ENCODE data around the gene CERS4.
"Not testable (repeated sequence)": the region's sequence is repeated elsewhere in the genome, so short reads cannot be mapped to it uniquely, and the experiment has no call there.

CERS4 gene

GRCh38 chr19:8254286-8255001, 45.3 kb downstream of the CERS4 start:
- no peak for TF ChIP-seq JUND (IDR thresholded peaks at IDR 0.05; ENCODE audit: low read depth)
- DNase-seq (ENCODE audit: low read depth in 1 of 2, low spot score in 1 of 2) = no peak
- in situ Hi-C loops (cut with HindIII; ENCODE audit: low pct_unique_long_range_greater_than_20kb, low sequenced_read_pairs) = no loop called here

DNA sequence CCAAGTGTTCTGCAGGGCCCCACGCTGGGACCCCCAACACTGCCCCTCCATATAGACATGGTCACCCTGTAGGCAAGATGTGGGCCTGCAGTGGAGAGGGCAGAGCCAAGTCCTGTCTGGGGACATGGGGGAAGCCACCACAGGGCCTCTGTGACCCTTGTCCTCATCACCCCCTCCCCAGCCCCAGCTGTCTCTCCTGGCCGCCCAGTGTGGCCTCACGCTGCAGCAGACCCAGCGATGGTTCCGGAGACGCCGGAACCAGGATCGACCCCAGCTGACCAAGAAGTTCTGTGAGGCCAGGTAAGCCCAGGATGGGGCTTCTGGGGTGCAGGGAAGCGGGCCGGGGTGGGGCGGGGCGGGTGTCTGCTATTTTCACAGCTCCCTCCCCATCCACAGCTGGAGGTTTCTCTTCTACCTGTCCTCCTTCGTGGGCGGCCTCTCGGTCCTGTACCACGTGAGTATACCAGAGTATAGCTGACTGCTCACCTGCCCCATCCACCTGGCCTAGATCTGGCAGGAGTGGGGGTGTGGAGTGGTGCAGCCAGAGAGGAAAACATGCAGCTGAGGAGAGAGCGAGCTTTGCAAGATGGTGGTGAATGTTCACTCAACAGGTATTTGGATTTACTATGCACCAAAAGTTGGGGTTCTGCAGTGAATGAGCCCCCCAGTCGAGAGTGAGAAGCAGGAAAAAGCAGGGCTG, 46.4 kb downstream of the CERS4 start:
- no peak for DNase-seq (ENCODE audit: low read depth in 1 of 2, low spot score in 1 of 2)
- in situ Hi-C loops (cut with HindIII; ENCODE audit: low pct_unique_long_range_greater_than_20kb, low sequenced_read_pairs) = no loop called here
- no peak for TF ChIP-seq JUND (IDR thresholded peaks at IDR 0.05; ENCODE audit: low read depth)

DNA sequence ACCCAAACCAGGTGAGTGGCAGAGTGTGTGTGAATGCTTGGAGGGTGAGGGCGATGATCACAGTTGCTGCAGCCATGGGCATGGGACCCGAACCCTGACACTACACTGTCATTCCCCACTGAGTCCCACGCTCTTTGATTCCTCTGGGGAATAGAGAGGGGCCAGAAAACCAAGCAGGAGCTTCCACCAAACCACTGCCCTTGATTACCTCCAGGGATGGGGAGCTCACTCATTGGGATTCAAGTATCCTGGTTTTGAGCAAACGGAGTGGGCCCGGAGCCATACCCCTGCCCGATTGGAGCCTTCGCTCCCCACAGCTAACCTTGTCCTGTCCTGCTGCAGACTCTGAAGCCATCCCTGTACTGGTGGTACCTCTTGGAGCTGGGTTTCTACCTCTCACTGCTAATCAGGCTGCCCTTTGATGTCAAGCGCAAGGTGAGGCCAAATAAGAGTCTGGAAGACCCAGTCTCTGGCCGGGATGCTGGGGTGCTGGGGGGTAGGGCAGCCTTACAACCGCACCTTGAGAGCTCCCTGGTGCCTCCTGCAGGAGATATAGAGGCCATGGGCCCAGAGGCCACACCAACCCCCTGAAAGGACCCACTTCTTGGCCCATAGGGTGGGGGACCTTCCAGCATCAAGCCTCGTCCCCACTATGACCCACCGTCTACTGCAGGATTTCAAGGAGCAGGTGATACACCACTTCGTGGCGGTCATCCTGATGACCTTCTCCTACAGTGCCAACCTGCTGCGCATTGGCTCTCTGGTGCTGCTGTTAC, 47.3 kb downstream of the CERS4 start:
- in situ Hi-C loops (cut with HindIII; ENCODE audit: low pct_unique_long_range_greater_than_20kb, low sequenced_read_pairs) = no loop called here
- no peak for TF ChIP-seq JUND (IDR thresholded peaks at IDR 0.05; ENCODE audit: low read depth)
- DNase-seq (ENCODE audit: low read depth in 1 of 2, low spot score in 1 of 2) = no peak

- in situ Hi-C loops (cut with HindIII; ENCODE audit: low pct_unique_long_range_greater_than_20kb, low sequenced_read_pairs) = no loop called here
- no peak for TF ChIP-seq JUND (IDR thresholded peaks at IDR 0.05; ENCODE audit: low read depth)
- no peak for DNase-seq (ENCODE audit: low read depth in 1 of 2, low spot score in 1 of 2)
Observed at GRCh38 chr19:8257052-8257443, 47.9 kb downstream of the CERS4 start.

- DNase-seq (ENCODE audit: low read depth in 1 of 2, low spot score in 1 of 2) = no peak
- in situ Hi-C loops (cut with HindIII; ENCODE audit: low pct_unique_long_range_greater_than_20kb, low sequenced_read_pairs) = no loop called here
Observed at GRCh38 chr19:8259142-8259921, 50.2 kb downstream of the CERS4 start.

GRCh38 chr19:8259922-8260247, 50.7 kb downstream of the CERS4 start:
- DNase-seq (ENCODE audit: low read depth in 1 of 2, low spot score in 1 of 2) = no peak
- in situ Hi-C loops (cut with HindIII; ENCODE audit: low pct_unique_long_range_greater_than_20kb, low sequenced_read_pairs) = no loop called here
- TF ChIP-seq JUND (IDR thresholded peaks at IDR 0.05; ENCODE audit: low read depth) = no peak

More at GRCh38 chr19:8259142-8259921, 50.2 kb downstream of the CERS4 start:
- no peak for TF ChIP-seq JUND (IDR thresholded peaks at IDR 0.05; ENCODE audit: low read depth)

GRCh38 chr19:8261347-8261746, 52.2 kb downstream of the CERS4 start:
- no peak for DNase-seq (ENCODE audit: low read depth in 1 of 2, low spot score in 1 of 2)
- in situ Hi-C loops (cut with HindIII; ENCODE audit: low pct_unique_long_range_greater_than_20kb, low sequenced_read_pairs) = no loop called here
- no peak for TF ChIP-seq JUND (IDR thresholded peaks at IDR 0.05; ENCODE audit: low read depth)

DNA sequence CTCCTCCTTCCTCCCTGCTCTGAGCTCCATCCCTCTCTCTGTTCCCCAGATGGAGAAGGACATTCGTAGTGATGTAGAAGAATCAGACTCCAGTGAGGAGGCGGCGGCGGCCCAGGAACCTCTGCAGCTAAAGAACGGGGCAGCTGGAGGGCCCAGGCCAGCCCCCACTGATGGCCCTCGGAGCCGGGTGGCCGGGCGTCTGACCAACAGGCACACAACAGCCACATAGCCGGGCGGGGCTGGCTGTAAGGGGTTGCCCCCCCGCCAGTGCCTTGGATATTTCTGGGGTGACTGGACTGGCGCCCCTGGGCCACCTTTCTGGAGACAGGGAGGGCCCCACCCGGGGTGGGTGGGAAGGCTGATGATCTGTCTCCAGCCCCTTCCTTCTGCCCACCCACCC, 52.7 kb downstream of the CERS4 start:
- TF ChIP-seq JUND (IDR thresholded peaks at IDR 0.05; ENCODE audit: low read depth) = no peak
- DNase-seq (ENCODE audit: low read depth in 1 of 2, low spot score in 1 of 2) = no peak
- in situ Hi-C loops (cut with HindIII; ENCODE audit: low pct_unique_long_range_greater_than_20kb, low sequenced_read_pairs) = no loop called here

DNA sequence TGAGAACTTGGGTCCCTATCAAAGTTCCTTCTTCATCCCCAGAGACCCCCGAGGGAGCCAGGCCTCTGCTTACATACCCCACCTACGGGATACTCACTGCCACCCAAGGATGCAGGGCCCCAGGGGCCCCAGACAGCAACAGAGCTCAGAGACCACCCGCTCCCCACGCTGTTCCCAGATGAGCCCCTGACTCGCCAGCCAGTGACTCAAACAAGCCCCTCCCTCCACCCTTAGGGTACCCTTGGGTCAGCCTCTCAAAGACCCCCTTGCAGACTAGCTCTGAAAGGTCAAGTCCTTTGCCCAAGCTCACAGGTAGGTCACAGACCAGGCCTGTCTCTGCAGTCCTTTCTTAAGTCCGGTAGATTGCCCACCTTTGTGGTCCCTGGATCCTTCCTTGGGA, 53.3 kb downstream of the CERS4 start:
- no peak for TF ChIP-seq JUND (IDR thresholded peaks at IDR 0.05; ENCODE audit: low read depth)
- DNase-seq (ENCODE audit: low read depth in 1 of 2, low spot score in 1 of 2) = no peak
- in situ Hi-C loops (cut with HindIII; ENCODE audit: low pct_unique_long_range_greater_than_20kb, low sequenced_read_pairs) = no loop called here

GRCh38 chr19:8264248-8264647, 55.1 kb downstream of the CERS4 start:
- DNase-seq (ENCODE audit: low read depth in 1 of 2, low spot score in 1 of 2); in situ Hi-C loops (cut with HindIII; ENCODE audit: low pct_unique_long_range_greater_than_20kb, low sequenced_read_pairs): not testable (repeated sequence)

- DNase-seq (ENCODE audit: low read depth in 1 of 2, low spot score in 1 of 2) = no peak
- in situ Hi-C loops (cut with HindIII; ENCODE audit: low pct_unique_long_range_greater_than_20kb, low sequenced_read_pairs) = no loop called here
- no peak for TF ChIP-seq JUND (IDR thresholded peaks at IDR 0.05; ENCODE audit: low read depth)
Observed at GRCh38 chr19:8265872-8266271, 56.7 kb downstream of the CERS4 start.

- in situ Hi-C loops (cut with HindIII; ENCODE audit: low pct_unique_long_range_greater_than_20kb, low sequenced_read_pairs) = no loop called here
- no peak for DNase-seq (ENCODE audit: low read depth in 1 of 2, low spot score in 1 of 2)
- TF ChIP-seq JUND (IDR thresholded peaks at IDR 0.05; ENCODE audit: low read depth) = no peak
Observed at GRCh38 chr19:8269724-8270123, 60.6 kb downstream of the CERS4 start.

DNA sequence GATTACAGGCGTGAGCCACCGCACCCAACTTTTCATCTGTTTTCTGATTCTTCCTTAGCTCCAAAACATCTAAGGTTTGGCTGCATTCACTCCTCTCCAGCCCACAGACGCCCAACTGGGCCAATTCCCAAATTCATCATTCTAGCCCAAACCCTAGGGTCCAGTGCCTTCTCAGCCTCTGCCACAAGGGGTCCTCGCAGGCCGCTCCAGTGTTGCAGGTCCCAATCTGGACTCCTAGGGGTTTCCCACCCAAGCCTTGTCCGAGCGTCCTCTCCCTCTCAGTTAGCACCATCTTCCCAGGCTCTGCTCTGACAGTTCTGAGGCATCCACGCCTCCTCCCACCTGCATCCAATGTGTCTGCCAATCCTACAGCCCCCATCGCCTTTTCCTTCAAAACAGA, 67.3 kb downstream of the CERS4 start:
- in situ Hi-C loops (cut with HindIII; ENCODE audit: low pct_unique_long_range_greater_than_20kb, low sequenced_read_pairs); DNase-seq (ENCODE audit: low read depth in 1 of 2, low spot score in 1 of 2): not testable (repeated sequence)

DNA sequence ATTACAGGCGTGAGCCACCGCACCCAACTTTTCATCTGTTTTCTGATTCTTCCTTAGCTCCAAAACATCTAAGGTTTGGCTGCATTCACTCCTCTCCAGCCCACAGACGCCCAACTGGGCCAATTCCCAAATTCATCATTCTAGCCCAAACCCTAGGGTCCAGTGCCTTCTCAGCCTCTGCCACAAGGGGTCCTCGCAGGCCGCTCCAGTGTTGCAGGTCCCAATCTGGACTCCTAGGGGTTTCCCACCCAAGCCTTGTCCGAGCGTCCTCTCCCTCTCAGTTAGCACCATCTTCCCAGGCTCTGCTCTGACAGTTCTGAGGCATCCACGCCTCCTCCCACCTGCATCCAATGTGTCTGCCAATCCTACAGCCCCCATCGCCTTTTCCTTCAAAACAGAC, 82.2 kb downstream of the CERS4 start:
- in situ Hi-C loops (cut with HindIII; ENCODE audit: low pct_unique_long_range_greater_than_20kb, low sequenced_read_pairs); DNase-seq (ENCODE audit: low read depth in 1 of 2, low spot score in 1 of 2): not testable (repeated sequence)
